HG03097 (cell line): Measurements from ENCODE around the gene MAP2K5.

Source experiments
- ATAC-seq: cut with Tn5 transposase; IDR thresholded peaks from one replicate; pipeline ENCODE4 v1.9.1; 2021; ENCODE audit not compliant: unreplicated experiment, low FRiP score

Gene MAP2K5

DNA sequence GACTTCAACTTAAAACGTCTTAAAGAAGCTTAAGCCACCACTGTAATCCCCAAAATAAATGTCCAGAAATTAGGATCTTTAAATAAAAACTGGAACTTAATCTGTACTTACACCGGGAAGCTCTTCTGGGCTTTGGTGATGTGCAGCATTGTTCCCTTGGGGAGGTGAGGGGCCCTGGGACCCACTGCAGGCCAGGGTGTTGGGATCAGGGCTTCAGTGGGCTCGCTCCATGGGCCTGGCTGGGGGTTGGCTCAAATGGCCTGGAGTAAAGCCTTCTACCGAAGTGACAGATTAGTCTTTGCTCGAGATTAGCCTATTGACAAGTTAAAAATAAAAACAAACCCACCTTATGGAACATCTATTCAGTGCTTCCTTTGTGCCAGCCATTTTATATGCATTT, 303.5 kb downstream of the MAP2K5 start:
- no peak for ATAC-seq

DNA sequence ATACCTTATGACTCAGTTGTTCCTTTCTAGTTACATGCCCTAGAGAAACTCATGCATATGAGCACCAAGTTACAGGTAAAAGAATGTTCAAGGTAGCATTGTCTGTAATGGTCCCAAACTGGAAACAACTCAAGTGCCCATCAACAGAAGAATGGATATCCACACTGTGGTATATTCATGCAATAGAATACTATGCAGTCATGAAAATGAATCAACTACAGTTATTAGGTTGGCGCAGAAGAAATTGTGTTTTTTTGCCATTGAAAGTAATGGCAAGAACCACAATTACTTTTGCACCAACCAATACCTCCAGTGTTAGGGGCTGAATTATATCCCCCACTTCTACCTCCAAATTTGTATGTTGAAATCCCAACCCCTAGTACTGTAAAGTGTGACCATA, 307.0 kb downstream of the MAP2K5 start:
- no peak for ATAC-seq

DNA sequence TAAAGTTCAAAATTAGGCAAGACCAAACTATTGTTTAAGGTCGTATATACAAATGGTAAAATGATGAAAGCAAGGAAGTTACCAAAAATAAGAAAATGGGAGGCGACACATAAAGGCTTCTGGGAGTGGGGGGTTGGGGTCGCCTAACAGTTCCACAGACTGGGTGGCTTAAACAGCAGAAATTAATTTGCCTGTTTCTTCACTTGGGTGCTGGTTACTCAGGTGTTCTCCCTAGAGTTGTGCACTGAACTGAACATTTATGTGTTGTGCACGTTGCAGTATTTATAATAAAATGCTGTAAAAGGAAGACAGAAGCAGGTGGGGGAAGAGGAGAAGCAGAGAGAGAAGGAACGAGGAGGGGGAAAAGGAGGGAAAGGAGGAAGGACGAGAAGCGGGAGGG, 307.8 kb downstream of the MAP2K5 start:
- ATAC-seq, result no peak

DNA sequence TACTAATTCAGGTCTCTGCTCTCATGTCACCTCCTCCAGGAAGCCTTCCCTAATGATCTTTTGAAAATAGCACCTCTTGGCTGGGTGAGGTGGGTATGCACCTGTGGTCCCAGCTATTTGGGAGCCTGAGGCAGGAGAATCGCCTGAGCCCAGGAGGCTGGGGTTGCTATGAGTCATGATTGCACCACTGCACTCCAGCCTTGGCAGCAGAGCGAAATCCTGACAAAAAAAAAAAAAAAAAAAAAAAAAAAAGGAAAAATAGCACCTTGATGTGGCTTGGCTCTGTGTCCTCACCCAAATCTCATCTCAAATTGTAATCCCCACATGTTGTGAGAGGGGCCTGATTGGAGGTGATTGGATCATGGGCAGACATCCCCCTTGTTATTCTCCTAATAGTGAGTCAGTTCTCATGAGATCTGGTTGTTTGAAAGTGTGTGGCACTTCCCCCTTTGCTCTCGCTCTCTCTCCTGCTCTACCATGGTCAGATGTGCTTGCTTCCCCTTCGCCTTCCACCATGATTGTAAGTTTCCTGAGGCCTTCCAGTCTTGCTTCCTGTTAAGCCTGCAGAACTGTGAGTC, 308.6 kb downstream of the MAP2K5 start:
- no peak for ATAC-seq

DNA sequence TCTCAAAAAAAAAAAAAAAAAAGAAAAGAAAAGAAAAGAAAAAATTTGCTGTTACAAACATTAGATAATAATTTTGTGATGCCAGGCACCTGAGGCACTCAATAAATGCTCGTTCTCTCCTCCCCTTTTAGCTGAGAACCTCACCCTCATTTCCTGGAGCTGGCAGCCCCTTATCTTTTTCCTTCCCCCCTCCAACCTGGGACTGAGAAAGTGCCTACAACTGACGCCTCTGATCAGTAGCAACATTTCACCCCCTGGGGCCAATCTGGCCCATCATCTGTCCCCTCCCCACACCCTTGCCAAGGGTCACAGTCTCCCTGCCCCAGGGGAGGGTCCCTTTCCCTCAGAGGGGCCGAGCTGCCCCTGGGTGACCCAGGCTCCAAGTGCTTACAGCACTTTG, 309.9 kb downstream of the MAP2K5 start:
- ATAC-seq, result no peak

GRCh38 chr15:67853454-67853853, 311.0 kb downstream of the MAP2K5 start:
- ATAC-seq, result no peak

DNA sequence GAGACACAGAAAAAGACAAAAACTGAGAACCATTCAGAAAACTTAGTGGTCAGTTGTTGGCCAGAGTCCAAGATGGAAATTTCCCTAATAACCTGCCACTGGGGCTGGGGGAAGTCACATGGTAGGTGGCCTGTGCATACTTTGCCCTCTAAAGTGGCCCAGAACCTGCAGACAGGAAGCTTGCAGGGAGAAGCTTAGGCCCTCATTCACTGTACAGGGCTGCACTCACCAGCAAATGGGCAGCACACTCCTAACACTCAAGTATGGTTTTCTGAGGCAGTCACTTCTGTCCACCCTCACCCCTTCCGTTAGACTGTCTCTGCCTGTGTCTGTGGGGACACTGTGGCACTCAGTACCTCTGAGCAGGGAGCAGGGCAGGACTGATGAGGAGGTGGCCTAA, 311.9 kb downstream of the MAP2K5 start:
- no peak for ATAC-seq

GRCh38 chr15:67855842-67856241, 313.3 kb downstream of the MAP2K5 start:
- ATAC-seq, result no peak
